GM18870 (cell line): ENCODE measurements around the gene LCA5.
"Not testable (repeated sequence)": the region's sequence is repeated elsewhere in the genome, so short reads cannot be mapped to it uniquely, and the experiment has no call there.

Experiments used
- ATAC-seq: cut with Tn5 transposase; IDR thresholded peaks from one replicate; pipeline ENCODE4 v1.9.1; 2021; ENCODE audit warnings: moderate library complexity; ENCODE audit not compliant: unreplicated experiment

The LCA5 gene

DNA sequence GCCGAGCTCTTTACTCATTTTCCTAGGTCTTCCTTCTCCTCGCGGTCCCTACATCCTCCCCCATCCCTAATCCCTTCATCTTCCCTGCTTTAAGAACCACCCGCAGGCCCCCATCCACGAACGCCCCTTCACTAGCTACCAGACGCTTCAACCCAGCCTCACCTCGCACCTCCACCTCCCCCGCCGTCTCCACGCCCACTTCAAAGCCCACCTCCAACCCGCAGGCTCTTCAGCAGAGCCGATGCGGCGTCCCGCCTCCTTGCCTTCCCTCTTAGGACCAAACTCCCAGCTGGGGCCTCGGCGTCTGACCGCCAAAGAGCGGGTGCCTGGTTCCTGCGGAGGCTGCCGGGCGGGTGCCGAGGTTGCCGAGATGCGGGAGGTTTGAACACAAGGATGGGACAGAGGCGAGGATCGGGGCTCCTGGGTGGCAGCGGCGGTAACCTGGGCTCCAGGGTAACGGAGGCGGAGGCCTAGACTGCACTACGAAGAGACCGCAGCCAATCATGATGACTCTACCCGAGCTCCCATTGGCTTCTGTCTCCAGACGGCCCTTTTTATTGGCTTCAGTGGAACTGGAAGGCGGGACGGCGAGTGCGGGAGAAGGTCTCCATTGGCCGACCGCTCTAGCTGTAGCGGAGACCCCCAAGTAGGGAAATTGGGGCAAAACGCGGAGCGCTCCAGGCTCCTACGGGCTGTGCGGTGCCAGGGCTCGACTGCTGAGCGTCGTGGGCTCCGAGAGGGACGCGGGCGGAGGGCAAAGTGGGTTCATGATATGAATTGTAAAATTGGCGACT is at the start of gene LCA5:
Gene LCA5, minus strand, starts transcription at position 477 of the 794 bp plus-strand sequence. CDS start 18,536 bp downstream, outside the sequence.
- ATAC-seq, result peak; percentile 100

GRCh38 chr6:79586548-79586947 is 49.3 kb upstream of the LCA5 start:
- no peak for ATAC-seq

DNA sequence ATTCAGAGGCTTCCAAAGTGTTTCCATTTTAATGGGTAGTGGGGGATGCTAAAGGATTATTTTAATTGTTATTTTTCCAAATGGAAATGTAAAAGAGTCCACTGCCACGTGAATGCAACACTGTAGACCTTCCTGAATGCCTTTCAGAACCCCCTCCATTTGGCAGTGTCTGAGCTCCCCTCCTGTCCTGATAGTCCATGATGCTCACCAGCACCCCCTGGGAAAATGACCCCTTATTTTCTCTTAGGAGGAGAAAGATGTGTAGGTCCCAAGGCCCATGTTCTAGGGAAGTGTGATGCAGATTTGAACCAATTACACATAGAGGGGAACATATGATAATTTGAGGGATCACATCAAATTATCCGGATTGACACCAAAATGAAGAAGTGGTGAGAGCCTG is 47.1 kb upstream of the LCA5 start:
- ATAC-seq, result no peak

- ATAC-seq, result not testable (repeated sequence)
These were observed 40.7 kb upstream of the LCA5 start for GRCh38 chr6:79577926-79578325.

- no peak for ATAC-seq
These were observed 37.5 kb upstream of the LCA5 start for GRCh38 chr6:79574630-79575225.

DNA sequence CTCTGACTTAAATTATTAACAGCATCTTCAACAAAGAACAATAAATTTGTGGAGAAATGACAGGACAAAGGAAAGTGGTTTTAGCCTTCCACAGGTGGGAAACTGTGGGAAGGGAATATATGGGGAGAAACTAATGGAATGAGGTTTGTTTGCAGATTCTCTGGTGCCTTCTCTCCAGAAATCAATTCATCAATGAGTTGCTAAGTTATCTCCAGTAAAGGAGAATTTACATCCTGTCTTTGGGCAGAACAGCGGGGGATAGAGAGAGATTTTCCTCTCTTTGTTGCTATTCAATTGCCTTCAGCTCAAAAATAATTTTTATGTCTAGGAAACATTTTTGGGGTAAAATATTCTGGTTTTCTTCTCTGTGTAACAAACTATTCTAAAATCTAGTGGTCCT is 36.9 kb upstream of the LCA5 start:
- ATAC-seq, result no peak

DNA sequence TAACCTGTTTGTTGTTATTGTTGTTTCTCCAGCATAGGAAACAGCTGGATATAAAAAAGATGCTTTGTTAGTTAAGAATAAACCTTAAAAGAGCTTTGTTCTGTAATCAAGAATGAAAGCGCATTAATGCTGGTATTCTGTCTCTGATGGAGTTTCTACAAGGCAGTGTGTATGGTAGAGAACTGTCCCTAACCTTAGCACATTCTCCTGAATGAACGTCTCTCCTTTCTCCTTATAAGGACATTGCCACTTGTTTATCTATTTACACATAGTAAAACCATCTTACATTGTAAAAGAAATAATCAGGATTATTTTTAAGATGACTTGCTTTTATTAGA is 33.8 kb upstream of the LCA5 start:
- ATAC-seq, result no peak

DNA sequence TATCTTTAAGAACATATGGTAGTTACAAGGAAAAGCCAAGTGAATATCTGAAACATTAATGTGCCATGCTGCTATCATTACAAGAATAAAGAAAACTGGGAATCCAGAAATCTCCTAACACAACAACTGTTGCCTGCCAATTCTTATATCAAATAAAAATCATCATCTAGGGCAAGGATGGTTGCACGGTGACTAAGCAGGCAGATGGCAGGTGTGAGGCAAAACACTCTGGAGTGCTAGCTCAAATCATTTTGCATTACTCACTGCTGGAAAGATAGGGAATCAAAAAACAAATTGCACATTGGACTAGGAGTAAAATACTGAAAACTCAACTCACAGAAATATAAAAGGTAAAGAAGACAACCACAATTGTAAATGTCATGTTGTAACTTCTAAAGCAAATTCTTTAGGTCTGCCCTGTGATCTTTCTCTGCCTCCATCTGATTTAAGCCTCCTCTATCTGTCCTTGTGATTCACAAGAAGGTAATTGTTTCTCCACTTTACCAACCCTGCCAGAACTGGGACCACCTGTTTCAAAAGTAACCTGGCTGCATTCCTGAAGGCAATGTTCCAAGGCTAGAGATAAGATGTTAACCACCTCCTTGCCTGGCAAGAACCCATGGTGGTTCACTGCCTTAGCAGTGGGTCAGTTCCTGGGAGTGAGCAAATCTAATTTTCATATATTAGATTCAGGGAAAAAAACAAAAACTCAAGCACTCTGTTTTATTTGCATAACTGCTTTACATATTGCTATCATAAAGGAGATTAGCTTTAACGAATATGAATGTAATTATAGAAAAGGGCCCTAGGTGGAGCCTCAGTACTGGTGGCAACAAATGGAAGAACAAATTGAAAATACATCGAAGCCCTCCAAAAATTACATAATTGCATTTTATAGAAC is 33.1 kb upstream of the LCA5 start:
- no peak for ATAC-seq

GRCh38 chr6:79568996-79569395 is 31.8 kb upstream of the LCA5 start:
- no peak for ATAC-seq

DNA sequence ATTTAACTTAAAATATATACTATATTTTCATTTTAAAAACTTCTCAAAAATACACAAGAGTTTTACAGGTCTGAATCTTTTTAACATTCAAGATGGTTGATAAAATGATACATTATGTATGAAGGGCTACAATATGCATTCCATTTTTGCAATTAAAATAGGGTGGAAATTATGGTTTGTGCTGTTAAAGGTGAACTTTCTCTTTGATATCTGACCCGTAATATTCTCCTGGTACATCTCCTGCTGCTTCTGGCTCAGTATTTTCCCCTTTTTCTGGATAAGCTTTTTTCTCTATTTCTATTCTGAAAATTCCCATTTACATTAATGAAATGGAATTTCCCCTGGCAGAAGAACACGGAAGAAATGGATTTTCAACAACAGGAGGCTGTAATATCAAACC is 27.4 kb upstream of the LCA5 start:
- no peak for ATAC-seq

DNA sequence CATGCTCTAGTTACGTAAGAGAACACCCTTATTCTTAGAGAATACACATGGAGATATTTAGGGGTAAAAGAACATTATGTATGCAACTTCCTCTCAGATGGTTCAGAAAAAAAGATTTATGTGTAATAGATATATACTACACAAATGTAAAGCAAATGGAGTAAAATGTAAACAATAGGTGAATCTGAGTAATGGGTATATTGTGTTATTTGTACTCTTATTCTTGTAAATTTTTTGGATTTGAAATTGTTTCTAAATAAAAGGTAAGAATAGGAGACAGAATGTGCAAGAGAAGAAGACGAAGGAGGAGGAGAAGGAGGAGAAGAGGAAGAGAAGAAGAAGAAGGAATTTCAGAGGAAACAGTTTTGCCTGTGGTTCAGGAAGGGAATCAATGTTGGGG is 22.5 kb upstream of the LCA5 start:
- ATAC-seq, result no peak

GRCh38 chr6:79557673-79558467 is 20.6 kb upstream of the LCA5 start:
- no peak for ATAC-seq

DNA sequence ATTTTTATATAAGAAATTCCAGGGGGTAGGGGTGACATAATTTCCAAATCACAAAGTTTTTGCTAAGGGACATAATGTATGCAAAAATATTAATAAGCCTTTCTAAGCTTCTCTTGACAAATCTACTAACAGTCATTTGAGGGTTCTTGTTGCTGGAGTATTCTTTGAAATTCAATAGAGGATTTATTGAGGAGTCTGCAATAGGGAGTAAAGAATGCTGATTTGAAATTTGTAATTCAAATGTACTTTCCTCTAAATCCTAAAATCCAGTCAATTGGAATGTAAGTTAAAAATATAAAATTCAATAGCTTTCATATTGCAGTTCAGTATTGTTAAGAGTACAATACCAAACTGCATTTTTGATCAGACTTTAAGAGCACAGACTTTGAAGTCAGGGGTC is 17.1 kb upstream of the LCA5 start:
- ATAC-seq, result no peak

DNA sequence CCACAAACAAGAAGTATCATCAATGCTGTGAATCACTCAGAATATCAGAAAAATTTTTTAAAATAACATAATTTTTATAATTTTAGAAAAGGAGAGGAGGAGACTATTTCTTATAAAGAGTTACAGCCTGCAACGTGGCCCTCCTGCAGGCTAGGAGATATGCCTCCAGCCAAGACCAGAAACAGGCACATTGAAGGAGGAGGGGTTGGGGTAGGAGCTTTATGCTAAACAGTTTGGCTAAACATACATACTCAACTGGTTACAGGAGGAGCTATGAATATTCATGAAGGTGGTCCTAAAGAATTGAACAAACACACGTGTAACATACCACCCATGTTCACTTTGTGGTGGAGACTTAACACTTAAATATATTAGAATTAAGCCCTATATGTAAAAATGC is 14.2 kb upstream of the LCA5 start:
- ATAC-seq, result no peak

- no peak for ATAC-seq
These were observed 11.1 kb upstream of the LCA5 start for GRCh38 chr6:79548304-79548703.

DNA sequence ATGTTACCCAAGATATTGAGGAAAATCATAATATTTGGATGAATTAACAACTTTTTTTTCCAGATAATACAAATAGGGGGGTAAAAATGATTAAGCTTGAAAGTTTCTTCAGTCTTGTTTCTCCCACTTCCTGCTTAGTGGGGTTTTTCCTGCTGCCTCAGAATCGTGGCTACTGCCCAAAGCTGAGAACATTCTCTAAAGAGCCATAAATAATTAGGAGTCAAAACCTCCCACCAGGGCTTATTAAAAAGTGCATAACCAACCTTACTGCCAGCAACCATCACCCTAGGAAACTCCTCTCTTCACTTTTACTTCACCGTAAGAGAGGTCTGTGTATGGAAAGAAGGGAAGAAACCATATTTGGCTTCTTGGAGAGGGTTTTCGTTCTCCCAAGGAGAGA is 9.0 kb upstream of the LCA5 start:
- ATAC-seq, result no peak

GRCh38 chr6:79544939-79545450 is 7.8 kb upstream of the LCA5 start:
- peak; percentile 81 for ATAC-seq

GRCh38 chr6:79544299-79544927 is 7.2 kb upstream of the LCA5 start:
- ATAC-seq, result peak; percentile 63

DNA sequence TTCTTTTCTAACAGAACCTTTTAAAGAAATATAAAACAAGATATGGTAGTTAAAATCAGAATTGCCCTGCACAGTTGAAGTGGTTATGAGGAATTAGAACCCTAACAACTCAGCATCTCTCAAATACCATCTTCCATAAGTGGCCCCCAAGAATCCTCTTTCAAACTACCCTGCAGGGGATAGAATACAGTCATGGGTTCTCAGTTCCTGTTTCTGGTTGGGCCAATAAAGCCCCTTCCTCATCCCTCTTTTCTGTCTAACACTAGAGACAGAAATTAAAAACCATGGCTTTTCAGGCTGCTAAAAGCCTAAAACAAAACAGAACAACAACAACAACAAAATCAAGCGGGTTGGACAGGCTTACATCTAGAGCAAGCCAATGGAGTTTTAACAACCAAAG is 6.7 kb upstream of the LCA5 start:
- peak; percentile 12 for ATAC-seq

- ATAC-seq, result no peak
These were observed 6.2 kb upstream of the LCA5 start for GRCh38 chr6:79543411-79543810.
